Suprapubic skin (tissue), 4 donors: ENCODE data around the gene LRRC4C.

Experiments used
- CTCF ChIP-seq, 2 donors: fragments of 200-600 bp in 1 of 2; fragments of 450-650 bp in 1 of 2; sonication (generic) in 1 of 2; IDR thresholded peaks; one replicate each; pipeline ENCODE4 v1.5.1; 2016 to 2019; ENCODE audit warnings: antibody characterized with exemption in 2 of 2, mild to moderate bottlenecking in 1 of 2, moderate library complexity in 1 of 2
- POLR2A ChIP-seq, 2 donors: fragments of 450-650 bp; IDR thresholded peaks; one replicate each; pipeline ENCODE4 v1.6.1; 2017; ENCODE audit warnings: antibody characterized with exemption in 2 of 2, mild to moderate bottlenecking in 2 of 2, moderate library complexity in 2 of 2
- POLR2AphosphoS5 ChIP-seq, 3 donors: sonication (generic); formaldehyde crosslinking; IDR thresholded peaks; one replicate each; pipeline ENCODE4 v1.6.1; 2017; ENCODE audit warnings: antibody characterized with exemption in 3 of 3

GRCh38 chr11:40187295-40187694 lies 1272.2 kb downstream of the LRRC4C start:
- no peak for TF ChIP-seq POLR2AphosphoS5 (IDR thresholded peaks at IDR 0.05)
- no peak for TF ChIP-seq POLR2A (IDR thresholded peaks at IDR 0.05)
- TF ChIP-seq CTCF (IDR thresholded peaks at IDR 0.05), result no peak
